Neural cell (in vitro differentiated cells): Measurements from ENCODE around the gene OR52N4.

Experiments used
- EZH2 ChIP-seq: fragments of 200-600, 300-800 bp; shearing (Covaris generic), sonication (generic); IDR thresholded peaks from 2 replicates; pipeline ENCODE4 v1.6.1; 2014; ENCODE audit warnings: antibody characterized with exemption, low read length, borderline replicate concordance, mild to moderate bottlenecking; ENCODE audit not compliant: insufficient read depth, poor library complexity, severe bottlenecking
- POLR2AphosphoS5 ChIP-seq: IDR thresholded peaks from 2 replicates; pipeline ENCODE4 v1.6.1; 2012
- RAD21 ChIP-seq: fragments of 450-650 bp; conservative IDR thresholded peaks from 2 replicates; pipeline ENCODE4 v1.6.1; 2014; ENCODE audit warnings: antibody characterized with exemption, mild to moderate bottlenecking, moderate library complexity
- SMC3 ChIP-seq: fragments of 450-650 bp; conservative IDR thresholded peaks from 2 replicates; pipeline ENCODE4 v1.6.1; 2014; ENCODE audit warnings: antibody characterized with exemption, mild to moderate bottlenecking, moderate library complexity; ENCODE audit not compliant: poor library complexity
- TAF1 ChIP-seq: IDR thresholded peaks from 2 replicates; pipeline ENCODE4 v1.6.1; 2012; ENCODE audit warnings: low read depth
- TF ChIP-seq, protein P1 (sequence below): fragments of 450-650 bp; IDR thresholded peaks from 2 replicates; pipeline ENCODE4 v1.5.1; 2014; ENCODE audit warnings: antibody characterized with exemption, mild to moderate bottlenecking, moderate library complexity; ENCODE audit not compliant: poor library complexity, severe bottlenecking

GRCh38 chr11:5737091-5737490 lies 17.0 kb upstream of the OR52N4 start:
- TF ChIP-seq, protein P1, sequence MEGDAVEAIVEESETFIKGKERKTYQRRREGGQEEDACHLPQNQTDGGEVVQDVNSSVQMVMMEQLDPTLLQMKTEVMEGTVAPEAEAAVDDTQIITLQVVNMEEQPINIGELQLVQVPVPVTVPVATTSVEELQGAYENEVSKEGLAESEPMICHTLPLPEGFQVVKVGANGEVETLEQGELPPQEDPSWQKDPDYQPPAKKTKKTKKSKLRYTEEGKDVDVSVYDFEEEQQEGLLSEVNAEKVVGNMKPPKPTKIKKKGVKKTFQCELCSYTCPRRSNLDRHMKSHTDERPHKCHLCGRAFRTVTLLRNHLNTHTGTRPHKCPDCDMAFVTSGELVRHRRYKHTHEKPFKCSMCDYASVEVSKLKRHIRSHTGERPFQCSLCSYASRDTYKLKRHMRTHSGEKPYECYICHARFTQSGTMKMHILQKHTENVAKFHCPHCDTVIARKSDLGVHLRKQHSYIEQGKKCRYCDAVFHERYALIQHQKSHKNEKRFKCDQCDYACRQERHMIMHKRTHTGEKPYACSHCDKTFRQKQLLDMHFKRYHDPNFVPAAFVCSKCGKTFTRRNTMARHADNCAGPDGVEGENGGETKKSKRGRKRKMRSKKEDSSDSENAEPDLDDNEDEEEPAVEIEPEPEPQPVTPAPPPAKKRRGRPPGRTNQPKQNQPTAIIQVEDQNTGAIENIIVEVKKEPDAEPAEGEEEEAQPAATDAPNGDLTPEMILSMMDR = no peak
- TF ChIP-seq SMC3 = no peak
- no peak for TF ChIP-seq EZH2
- no peak for TF ChIP-seq POLR2AphosphoS5
- no peak for TF ChIP-seq RAD21
- no peak for TF ChIP-seq TAF1
